Neural crest cell (in vitro differentiated cells): ENCODE measurements around the gene PAK6. TPM values are rescaled to one million over a fixed set of nuclear protein-coding genes. Genes with fewer than 3 reads are reported as not detected.

ENCODE experiments used
- DNase-seq: peaks from one replicate; pipeline ENCODE4 v3.0.0; 2021; ENCODE audit warnings: low read depth, mixed read lengths, low spot score
- H3K27ac Mint-ChIP-seq: one replicate; pipeline ENCODE4 v1.8.0; 2021; ENCODE audit warnings: mild to moderate bottlenecking, mixed read lengths; ENCODE audit not compliant: unreplicated experiment
- H3K27me3 Mint-ChIP-seq: 2 replicates; pipeline ENCODE4 v1.8.0; 2021; ENCODE audit warnings: low read depth, mild to moderate bottlenecking, mixed read lengths
- H3K36me3 Mint-ChIP-seq: 2 replicates; pipeline ENCODE4 v1.8.0; 2021; ENCODE audit warnings: low read depth, mild to moderate bottlenecking, mixed read lengths
- H3K4me1 Mint-ChIP-seq: 2 replicates; pipeline ENCODE4 v1.8.0; 2021; ENCODE audit warnings: mixed read lengths
- H3K4me3 Mint-ChIP-seq: one replicate; pipeline ENCODE4 v1.8.0; 2021; ENCODE audit warnings: mild to moderate bottlenecking, mixed read lengths
- H3K9me3 Mint-ChIP-seq: 2 replicates; pipeline ENCODE4 v1.8.0; 2021; ENCODE audit warnings: mixed read lengths
- total RNA-seq: library from RNA; stranded (reverse); gene quantifications from 2 replicates; pipeline ENCODE4 v1.2.1, GENCODE V29; 2021
- TF ChIP-seq, protein P1 (sequence below): fragments of 200-600 bp; sonication (generic); conservative IDR thresholded peaks from 2 replicates; pipeline ENCODE4 v1.5.0; 2021; ENCODE audit warnings: antibody characterized with exemption, mild to moderate bottlenecking

PAK6 gene
- total RNA-seq, 1 donor from 2014 or later: 0.28 TPM

DNA sequence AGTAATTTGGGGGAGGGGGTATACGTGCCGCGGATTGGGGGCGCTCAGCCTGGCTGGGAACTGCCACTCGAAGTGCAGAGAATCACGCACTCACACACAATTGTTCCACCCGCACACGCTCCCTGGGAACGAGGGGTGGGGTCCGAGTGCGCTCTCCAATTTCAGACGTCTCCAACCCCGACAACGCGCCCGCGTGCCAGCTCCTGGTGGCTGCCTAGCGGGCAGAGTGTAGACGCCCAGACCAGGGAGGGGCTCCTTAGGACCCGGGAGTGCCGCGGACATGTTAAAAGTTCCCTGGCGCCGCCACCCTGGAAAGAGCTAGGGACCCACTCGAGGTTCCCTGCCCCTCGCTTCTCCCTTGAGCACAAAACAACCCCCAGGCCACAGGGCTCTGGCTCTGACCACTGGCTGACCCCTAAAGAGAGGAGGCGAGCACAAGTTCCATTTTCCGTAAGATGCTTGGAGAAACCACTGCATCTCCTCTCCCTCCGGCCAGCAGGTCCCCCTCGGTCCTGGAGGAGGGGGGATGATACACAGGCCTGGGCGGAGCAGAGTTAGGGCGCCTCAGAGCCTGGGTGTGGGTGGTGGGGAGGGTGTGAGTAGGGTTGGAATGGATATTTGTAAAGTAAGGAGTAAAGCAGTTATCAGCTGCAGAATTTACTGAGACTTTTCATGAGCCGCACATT is 44.9 kb downstream of the PAK6 start:
- Mint-ChIP-seq H3K36me3 (no peaks in the 10 kb centered on the region), H3K9me3 (no peaks in the 10 kb centered on the region), H3K4me1 (peaks cover 25% of the 10 kb centered on the region), H3K27ac (no peak overlapping the region), H3K27me3 (peaks cover 74% of the 10 kb centered on the region), H3K4me3 (no peak overlapping the region)
- TF ChIP-seq, protein P1, sequence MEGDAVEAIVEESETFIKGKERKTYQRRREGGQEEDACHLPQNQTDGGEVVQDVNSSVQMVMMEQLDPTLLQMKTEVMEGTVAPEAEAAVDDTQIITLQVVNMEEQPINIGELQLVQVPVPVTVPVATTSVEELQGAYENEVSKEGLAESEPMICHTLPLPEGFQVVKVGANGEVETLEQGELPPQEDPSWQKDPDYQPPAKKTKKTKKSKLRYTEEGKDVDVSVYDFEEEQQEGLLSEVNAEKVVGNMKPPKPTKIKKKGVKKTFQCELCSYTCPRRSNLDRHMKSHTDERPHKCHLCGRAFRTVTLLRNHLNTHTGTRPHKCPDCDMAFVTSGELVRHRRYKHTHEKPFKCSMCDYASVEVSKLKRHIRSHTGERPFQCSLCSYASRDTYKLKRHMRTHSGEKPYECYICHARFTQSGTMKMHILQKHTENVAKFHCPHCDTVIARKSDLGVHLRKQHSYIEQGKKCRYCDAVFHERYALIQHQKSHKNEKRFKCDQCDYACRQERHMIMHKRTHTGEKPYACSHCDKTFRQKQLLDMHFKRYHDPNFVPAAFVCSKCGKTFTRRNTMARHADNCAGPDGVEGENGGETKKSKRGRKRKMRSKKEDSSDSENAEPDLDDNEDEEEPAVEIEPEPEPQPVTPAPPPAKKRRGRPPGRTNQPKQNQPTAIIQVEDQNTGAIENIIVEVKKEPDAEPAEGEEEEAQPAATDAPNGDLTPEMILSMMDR: no peak
- DNase-seq: no peak

DNA sequence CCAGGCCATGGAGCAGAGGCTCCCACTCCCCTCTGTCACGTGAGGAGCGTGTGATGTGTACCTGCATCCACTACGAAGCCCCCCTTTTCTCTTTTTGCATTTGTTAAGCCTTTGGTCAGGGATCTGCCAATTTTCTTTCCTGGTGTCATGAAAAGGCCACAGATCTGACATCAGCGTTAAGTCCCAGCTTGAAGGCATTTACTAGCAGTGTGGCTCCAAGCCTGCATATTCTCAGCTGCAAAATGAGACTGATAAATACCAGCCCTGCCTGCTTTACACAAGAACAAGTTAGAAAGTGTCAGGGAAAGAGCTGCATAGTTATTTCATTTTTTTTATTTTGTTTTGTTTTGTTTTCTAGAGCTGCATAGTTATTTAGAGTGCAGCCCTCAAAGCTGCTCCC is 46.3 kb downstream of the PAK6 start:
- H3K27me3 Mint-ChIP-seq: peaks cover 67% of the 10 kb centered on the region
- H3K9me3 Mint-ChIP-seq: no peaks in the 10 kb centered on the region
- TF ChIP-seq, protein P1: no peak
- H3K36me3 Mint-ChIP-seq: no peaks in the 10 kb centered on the region
- DNase-seq: no peak
- H3K27ac Mint-ChIP-seq: no peak overlapping the region
- peak overlapping the region; percentile 56 for H3K4me3 Mint-ChIP-seq
- H3K4me1 Mint-ChIP-seq: peaks cover 26% of the 10 kb centered on the region

DNA sequence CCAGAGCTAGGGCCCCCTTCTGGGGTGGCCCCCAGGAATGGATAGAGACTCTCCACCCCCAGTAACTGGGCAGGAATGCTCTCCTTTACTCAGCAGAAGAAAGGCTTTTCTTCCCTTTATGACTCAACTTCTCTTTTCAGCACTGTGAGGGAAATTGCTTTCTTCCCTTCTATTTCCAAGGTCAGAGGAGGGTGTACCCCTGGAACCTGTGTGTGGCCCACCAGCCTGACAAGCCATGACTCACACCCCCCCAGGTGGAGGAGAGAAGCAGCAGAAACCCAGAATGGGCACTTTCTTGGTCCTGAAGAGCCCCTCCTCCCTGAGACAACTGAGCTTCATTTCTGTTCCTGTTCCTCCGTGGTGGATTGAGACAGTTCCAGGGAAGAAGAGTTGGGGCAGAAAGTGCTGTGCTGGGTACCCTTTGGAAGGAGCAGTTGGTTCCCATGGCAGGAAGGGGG is 46.7 kb downstream of the PAK6 start:
- peaks cover 66% of the 10 kb centered on the region for H3K27me3 Mint-ChIP-seq
- peaks cover 30% of the 10 kb centered on the region for H3K4me1 Mint-ChIP-seq
- no peaks in the 10 kb centered on the region for H3K36me3 Mint-ChIP-seq
- DNase-seq: no peak
- no peak overlapping the region for H3K27ac Mint-ChIP-seq
- no peaks in the 10 kb centered on the region for H3K9me3 Mint-ChIP-seq
- TF ChIP-seq, protein P1: no peak
- H3K4me3 Mint-ChIP-seq: peak overlapping the region; percentile 56

DNA sequence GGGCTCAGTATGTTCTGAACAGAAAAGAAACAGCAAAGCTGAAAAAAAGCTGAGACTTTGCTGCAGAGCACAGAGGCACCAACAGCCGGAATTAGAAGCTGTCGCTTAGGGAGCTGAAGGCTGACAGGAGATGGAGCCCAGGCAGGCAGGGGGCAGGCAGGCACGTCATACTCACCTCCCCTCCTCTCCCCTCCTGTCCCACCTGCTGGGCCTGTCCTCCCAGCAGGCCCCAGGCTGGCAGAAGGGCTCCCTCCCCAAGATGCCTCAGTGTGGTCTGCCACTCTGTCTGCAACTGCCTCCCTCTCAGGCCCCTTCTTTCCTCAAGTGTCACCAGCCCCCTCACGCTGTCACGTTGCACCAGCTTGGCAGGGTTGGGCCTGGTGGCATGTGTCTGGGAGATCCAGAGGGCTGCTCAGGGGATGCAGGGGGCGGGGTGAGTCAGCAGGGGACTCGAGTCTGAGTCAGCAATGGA is 47.2 kb downstream of the PAK6 start:
- Mint-ChIP-seq H3K27ac (no peak overlapping the region), H3K4me1 (peaks cover 31% of the 10 kb centered on the region), H3K9me3 (no peaks in the 10 kb centered on the region), H3K27me3 (peaks cover 61% of the 10 kb centered on the region), H3K36me3 (no peaks in the 10 kb centered on the region), H3K4me3 (peak overlapping the region; percentile 56)
- no peak for DNase-seq
- TF ChIP-seq, protein P1: no peak

DNA sequence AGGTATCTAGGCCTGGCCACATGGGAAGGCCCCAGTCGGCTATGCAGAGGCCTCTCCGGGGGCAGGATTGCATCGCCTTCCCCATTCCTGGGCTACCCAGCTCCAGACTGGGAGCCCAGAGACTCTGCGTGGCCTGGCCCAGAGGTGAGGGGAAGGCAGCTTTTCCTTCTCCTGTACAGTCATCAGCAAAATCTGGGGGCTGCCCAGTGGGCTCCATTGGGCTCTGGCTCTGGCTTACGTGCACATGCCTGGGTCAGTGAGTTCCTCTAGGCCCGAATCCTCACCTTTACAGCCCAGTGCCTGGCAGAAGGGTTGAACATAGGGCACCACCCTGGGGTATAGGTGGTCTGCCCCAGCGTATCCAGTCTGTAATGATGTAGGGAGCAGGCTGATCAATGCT is 47.9 kb downstream of the PAK6 start:
- H3K4me3 Mint-ChIP-seq: no peak overlapping the region
- peaks cover 31% of the 10 kb centered on the region for H3K4me1 Mint-ChIP-seq
- H3K27me3 Mint-ChIP-seq: peaks cover 58% of the 10 kb centered on the region
- no peak overlapping the region for H3K27ac Mint-ChIP-seq
- H3K36me3 Mint-ChIP-seq: no peaks in the 10 kb centered on the region
- TF ChIP-seq, protein P1: no peak
- DNase-seq: no peak
- no peaks in the 10 kb centered on the region for H3K9me3 Mint-ChIP-seq
